Sigmoid colon (tissue), 7 donors: Measurements from ENCODE around the gene CDK3. TPM values are rescaled to one million over a fixed set of nuclear protein-coding genes. Genes with fewer than 3 reads are reported as not detected.
"Not testable (repeated sequence)": the region's sequence is repeated elsewhere in the genome, so short reads cannot be mapped to it uniquely, and the experiment has no call there.

Experiments
- DNase-seq: peaks from one replicate; pipeline ENCODE4 v3.0.0-alpha.2; 2019
- H3K27ac ChIP-seq, 4 donors: fragments of 200-600 bp; sonication (generic); one replicate each; pipeline ENCODE4 v1.5.1; 2016 to 2019; ENCODE audit warnings: mild to moderate bottlenecking in 1 of 4
- H3K27me3 ChIP-seq, 3 donors: fragments of 200-600 bp; sonication (generic); one replicate each; pipeline ENCODE4 v1.5.1; 2019; ENCODE audit warnings: mild to moderate bottlenecking in 1 of 3
- H3K36me3 ChIP-seq, 4 donors: fragments of 200-600 bp; sonication (generic); one replicate each; pipeline ENCODE4 v1.5.1; 2016 to 2019
- H3K4me1 ChIP-seq, 4 donors: fragments of 200-600 bp; sonication (generic); one replicate each; pipeline ENCODE4 v1.5.1; 2017 to 2019
- H3K4me3 ChIP-seq, 4 donors: fragments of 200-600 bp; sonication (generic); one replicate each; pipeline ENCODE4 v1.5.1; 2017 to 2019; ENCODE audit warnings: mild to moderate bottlenecking in 2 of 4, moderate library complexity in 1 of 4
- H3K9me3 ChIP-seq, 4 donors: fragments of 200-600 bp in 3 of 4; sonication (generic) in 3 of 4; one replicate each; pipeline versions ENCODE4 v1.5.1 to v1.6.1; 2013 to 2019
- EP300 ChIP-seq, 4 donors: sonication (generic); formaldehyde crosslinking; IDR thresholded peaks; one replicate each; pipeline ENCODE4 v1.6.1; 2017; ENCODE audit warnings: antibody characterized with exemption in 4 of 4
- POLR2A ChIP-seq, 2 donors: fragments of 450-650 bp; IDR thresholded peaks; one replicate each; pipeline ENCODE4 v1.6.1; 2016; ENCODE audit warnings: antibody characterized with exemption in 2 of 2, mild to moderate bottlenecking in 2 of 2, moderate library complexity in 2 of 2
- POLR2AphosphoS5 ChIP-seq, 4 donors: sonication (generic); formaldehyde crosslinking; IDR thresholded peaks; one replicate each; pipeline ENCODE4 v1.6.1; 2017; ENCODE audit warnings: antibody characterized with exemption in 4 of 4
- WGBS, 2 donors: extraction: QIAGEN DNeasy Blood & Tissue Kit; methylation state at CpG; one replicate each; pipeline ENCODE4 v1.1.7; 2013; 5-methylcytosine and 5-hydroxymethylcytosine counted together
- intact Hi-C: fragments of 100-400 bp; cut with DNase I; formaldehyde crosslinking; loops from one replicate; pipeline ENCODE4 v1.15.1; 2023
- polyA plus RNA-seq, 3 donors: library from polyadenylated mRNA; stranded (reverse); fragments of 200-250 nt; gene quantifications; one replicate each; pipeline ENCODE4 v1.2.3, GENCODE V29; 2013
- total RNA-seq, 4 donors: library from RNA; depleted of rRNA; stranded (reverse); fragments of >200 nt; gene quantifications; one replicate each; pipeline ENCODE4 v1.1.0, GENCODE V29; 2016
- TF ChIP-seq, protein P1 (sequence below), 4 experiments: fragments of 450-650 bp in 3 of 4; fragments of 200-600 bp in 1 of 4; IDR thresholded peaks; one replicate each; pipeline ENCODE4 v1.5.1; 2016 to 2019; ENCODE audit warnings: antibody characterized with exemption in 4 of 4, mild to moderate bottlenecking in 3 of 4, moderate library complexity in 2 of 4
- donor health status: healthy with polysubstance abuse.
- donor health status: Bipolar disorder and iron deficiency.
- donor health status: healthy.

Gene CDK3
- total and polyA plus RNA-seq, 7 donors = 0.71 to 15.0 (median 7.3) TPM; not detected in 1

DNA sequence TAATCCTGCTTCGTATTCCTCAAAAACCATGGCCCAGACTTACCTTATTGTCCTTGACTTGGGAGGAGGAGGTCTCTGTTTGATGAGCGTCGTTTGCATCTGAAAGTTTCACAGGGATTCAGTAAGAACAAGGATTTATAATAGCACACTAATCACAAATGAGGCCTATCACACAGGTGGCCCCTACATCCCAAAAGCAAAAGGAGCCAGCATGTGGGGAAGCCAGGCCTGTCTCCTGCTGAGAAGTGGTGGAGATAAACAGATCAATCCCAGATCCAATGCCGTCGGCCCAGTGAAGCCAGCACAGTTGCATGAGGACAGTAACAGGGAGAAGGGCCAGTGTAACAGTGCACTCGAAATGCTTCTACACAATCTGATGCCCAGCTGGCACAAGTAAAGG is 39.7 kb downstream of the CDK3 start:
- Histone ChIP-seq H3K4me1 (peaks cover 0 to 61% (median 49%) of the 10 kb centered on the region in 4 donors), H3K27ac (peak overlapping the region in 3 of 4 donors; percentile 86 to 92 (median 87)), H3K27me3 (no peaks in the 10 kb centered on the region), H3K4me3 (no peak overlapping the region), H3K36me3 (peaks cover 36 to 62% (median 53%) of the 10 kb centered on the region in 4 donors), H3K9me3 (no peaks in the 10 kb centered on the region)
- TF ChIP-seq POLR2AphosphoS5 (IDR thresholded peaks at IDR 0.05) (no peak), POLR2A (IDR thresholded peaks at IDR 0.05) (no peak), EP300 (IDR thresholded peaks at IDR 0.05) (no peak)
- TF ChIP-seq, protein P1, sequence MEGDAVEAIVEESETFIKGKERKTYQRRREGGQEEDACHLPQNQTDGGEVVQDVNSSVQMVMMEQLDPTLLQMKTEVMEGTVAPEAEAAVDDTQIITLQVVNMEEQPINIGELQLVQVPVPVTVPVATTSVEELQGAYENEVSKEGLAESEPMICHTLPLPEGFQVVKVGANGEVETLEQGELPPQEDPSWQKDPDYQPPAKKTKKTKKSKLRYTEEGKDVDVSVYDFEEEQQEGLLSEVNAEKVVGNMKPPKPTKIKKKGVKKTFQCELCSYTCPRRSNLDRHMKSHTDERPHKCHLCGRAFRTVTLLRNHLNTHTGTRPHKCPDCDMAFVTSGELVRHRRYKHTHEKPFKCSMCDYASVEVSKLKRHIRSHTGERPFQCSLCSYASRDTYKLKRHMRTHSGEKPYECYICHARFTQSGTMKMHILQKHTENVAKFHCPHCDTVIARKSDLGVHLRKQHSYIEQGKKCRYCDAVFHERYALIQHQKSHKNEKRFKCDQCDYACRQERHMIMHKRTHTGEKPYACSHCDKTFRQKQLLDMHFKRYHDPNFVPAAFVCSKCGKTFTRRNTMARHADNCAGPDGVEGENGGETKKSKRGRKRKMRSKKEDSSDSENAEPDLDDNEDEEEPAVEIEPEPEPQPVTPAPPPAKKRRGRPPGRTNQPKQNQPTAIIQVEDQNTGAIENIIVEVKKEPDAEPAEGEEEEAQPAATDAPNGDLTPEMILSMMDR (IDR thresholded peaks at IDR 0.05) = no peak
- no peak for DNase-seq
- 88 to 92% methylated on average over 6 of the region's 6 CpGs for WGBS, 2 donors
- intact Hi-C loops = no loop called here

DNA sequence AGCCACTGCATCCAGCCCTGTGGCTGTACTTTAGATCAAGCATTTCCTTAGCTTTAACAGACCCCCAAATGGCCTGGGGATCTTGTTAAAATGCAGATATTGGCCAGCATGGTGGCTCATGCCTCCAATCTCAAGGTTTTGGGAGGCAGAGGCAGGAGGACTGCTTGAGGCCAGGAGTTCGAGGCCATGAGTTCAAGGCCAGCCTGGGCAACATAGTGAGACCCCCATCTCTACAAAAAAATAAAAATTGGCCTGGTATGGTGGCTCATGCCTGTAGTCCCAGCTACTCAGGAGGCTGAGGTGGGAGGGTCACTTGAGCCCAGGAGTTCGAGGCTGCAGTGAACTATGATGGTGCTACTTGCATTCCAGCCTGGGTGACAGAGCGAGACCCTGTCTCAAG is 42.2 kb downstream of the CDK3 start:
- Histone ChIP-seq H3K36me3 (peaks cover 58 to 86% (median 72%) of the 10 kb centered on the region in 4 donors), H3K4me1 (peaks cover 0 to 39% (median 26%) of the 10 kb centered on the region in 4 donors), H3K27ac (peak overlapping the region in 1 of 4 donors; percentile 23)
- DNase-seq, H3K9me3 ChIP-seq, intact Hi-C loops, H3K4me3 ChIP-seq, H3K27me3 ChIP-seq: not testable (repeated sequence)
- 97 to 98% methylated on average over 3 of the region's 3 CpGs for WGBS, 2 donors

DNA sequence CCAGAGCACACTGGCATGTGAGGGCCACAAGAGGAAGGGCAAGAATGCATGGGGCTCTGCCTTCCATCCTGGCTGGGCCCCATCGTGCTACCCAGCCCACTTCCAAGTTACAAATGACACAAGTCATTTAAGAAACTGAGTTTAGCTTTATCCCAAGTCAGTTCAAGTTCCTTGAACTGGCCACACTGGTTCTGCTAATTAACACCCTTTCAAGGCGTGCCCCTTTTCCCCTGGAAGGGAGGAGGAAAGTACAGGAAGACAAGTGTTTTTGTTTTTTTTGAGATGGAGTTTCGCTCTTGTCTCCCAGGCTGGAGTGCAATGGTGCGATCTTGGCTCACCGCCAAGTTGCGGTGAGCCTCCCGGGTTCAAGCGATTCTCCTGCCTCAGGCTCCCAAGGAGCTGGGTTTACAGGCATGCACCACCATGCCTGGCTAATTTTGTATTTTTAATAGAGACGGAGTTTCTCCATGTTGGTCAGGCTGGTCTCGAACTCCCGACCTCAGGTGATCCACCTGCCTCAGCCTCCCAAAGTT is 43.9 kb downstream of the CDK3 start:
- peaks cover 65 to 100% (median 81%) of the 10 kb centered on the region in 4 donors for H3K36me3 ChIP-seq
- not testable (repeated sequence) for DNase-seq
- 81 to 87% methylated on average over 11 of the region's 11 CpGs for WGBS, 2 donors

DNA sequence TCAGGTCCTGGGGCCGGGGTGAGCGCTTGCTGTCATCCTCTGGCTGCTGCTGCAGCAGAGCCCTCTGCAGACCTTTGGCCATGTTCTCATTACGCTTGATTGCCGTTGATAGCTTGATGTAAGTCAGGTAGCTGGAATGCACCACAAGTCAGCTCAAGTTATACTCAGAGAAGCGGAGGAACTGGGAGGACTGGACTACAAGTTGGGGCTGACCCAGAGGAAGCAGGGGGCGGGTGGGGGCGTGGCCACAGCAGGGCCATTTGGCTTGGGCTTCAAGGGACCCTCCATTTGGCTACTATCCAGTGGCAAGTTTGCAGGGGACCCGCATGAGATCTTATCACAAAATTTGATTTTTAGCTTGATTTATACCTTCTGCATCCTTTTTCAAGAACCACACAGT is 45.4 kb downstream of the CDK3 start:
- peaks cover 55 to 99% (median 79%) of the 10 kb centered on the region in 4 donors for H3K36me3 ChIP-seq
- intact Hi-C loops = no loop called here
- no peaks in the 10 kb centered on the region for H3K9me3 ChIP-seq
- 94 to 95% methylated on average over 8 of the region's 8 CpGs for WGBS, 2 donors
- no peaks in the 10 kb centered on the region for H3K27me3 ChIP-seq
- DNase-seq = no peak
- TF ChIP-seq EP300 (IDR thresholded peaks at IDR 0.05) (no peak), POLR2AphosphoS5 (IDR thresholded peaks at IDR 0.05) (no peak), POLR2A (IDR thresholded peaks at IDR 0.05) (no peak)
- TF ChIP-seq, protein P1 (IDR thresholded peaks at IDR 0.05) = no peak
- peaks cover 0 to 38% (median 22%) of the 10 kb centered on the region in 4 donors for H3K4me1 ChIP-seq
- H3K4me3 ChIP-seq = no peak overlapping the region
- H3K27ac ChIP-seq = no peak overlapping the region

More for the DNA sequence above, 43.9 kb downstream of the CDK3 start:
- H3K4me3 ChIP-seq, H3K27me3 ChIP-seq, H3K9me3 ChIP-seq, H3K27ac ChIP-seq, intact Hi-C loops: not testable (repeated sequence)
- H3K4me1 ChIP-seq = peaks cover 0 to 39% (median 24%) of the 10 kb centered on the region in 4 donors

DNA sequence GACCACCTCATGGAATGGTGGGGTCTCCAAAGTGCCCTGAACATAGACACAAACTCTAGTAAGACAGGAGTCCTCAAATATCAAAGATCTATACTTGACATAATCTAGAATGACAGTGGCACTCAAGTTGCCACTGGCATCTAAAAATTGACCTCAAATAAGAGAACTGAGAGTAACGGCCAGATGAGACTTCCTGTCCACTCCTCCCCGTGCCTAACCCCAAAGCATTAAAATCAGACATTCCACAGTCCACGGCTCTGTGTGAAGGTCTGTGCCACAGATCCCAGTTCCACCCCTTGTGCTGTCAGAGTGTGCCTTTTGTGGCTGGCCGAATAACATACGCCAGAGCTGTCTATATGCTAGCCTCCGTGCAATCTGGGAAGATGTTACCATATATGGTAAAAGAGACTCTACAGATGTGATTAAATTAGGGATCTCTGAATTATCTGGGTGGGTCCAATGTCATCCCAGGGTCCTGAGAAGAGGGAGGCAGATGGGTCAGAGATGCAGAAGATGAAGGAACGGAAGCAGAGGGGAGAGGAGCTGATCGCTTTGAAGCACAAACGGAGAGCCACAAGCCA is 47.5 kb downstream of the CDK3 start:
- 85 to 91% methylated on average over 9 of the region's 9 CpGs for WGBS, 2 donors
- Histone ChIP-seq H3K4me3 (no peak overlapping the region), H3K36me3 (peaks cover 47 to 93% (median 66%) of the 10 kb centered on the region in 4 donors), H3K27ac (peak overlapping the region in 3 of 4 donors; percentile 47 to 67 (median 63)), H3K27me3 (no peaks in the 10 kb centered on the region), H3K9me3 (no peaks in the 10 kb centered on the region), H3K4me1 (peaks cover 0 to 41% (median 30%) of the 10 kb centered on the region in 4 donors)
- TF ChIP-seq POLR2AphosphoS5 (IDR thresholded peaks at IDR 0.05) = no peak
- no peak for TF ChIP-seq POLR2A (IDR thresholded peaks at IDR 0.05)
- TF ChIP-seq, protein P1 (IDR thresholded peaks at IDR 0.05) = no peak
- TF ChIP-seq EP300 (IDR thresholded peaks at IDR 0.05) = no peak
- no peak for DNase-seq
- intact Hi-C loops = no loop called here
